GM23248 (cell line): ENCODE results near the gene RAPGEF4. TPM values are rescaled to one million over a fixed set of nuclear protein-coding genes. Genes with fewer than 3 reads are reported as not detected.
"Not testable (repeated sequence)": the region's sequence is repeated elsewhere in the genome, so short reads cannot be mapped to it uniquely, and the experiment has no call there.

ENCODE experiments used
- DNase-seq: peaks from one replicate; pipeline ENCODE4 v3.0.0-alpha.2; 2015
- H2AFZ ChIP-seq: fragments of 200-600 bp; sonication (generic); 2 replicates; pipeline ENCODE4 v1.6.1; 2016; ENCODE audit warnings: antibody characterized with exemption
- H3F3A ChIP-seq: fragments of 200-600 bp; sonication (generic); 2 replicates; pipeline ENCODE4 v1.6.1; 2016; ENCODE audit warnings: mild to moderate bottlenecking, antibody characterized with exemption, mixed run types; ENCODE audit not compliant: insufficient read depth
- H3K27ac ChIP-seq: fragments of 200-600 bp; sonication (generic); 2 replicates; pipeline ENCODE4 v1.5.1; 2016; ENCODE audit warnings: mild to moderate bottlenecking
- H3K27me3 ChIP-seq: fragments of 200-600 bp; sonication (generic); replicated peaks from 2 replicates; pipeline ENCODE4 v1.6.1; 2016; ENCODE audit warnings: mild to moderate bottlenecking; ENCODE audit not compliant: insufficient read depth
- H3K36me3 ChIP-seq: fragments of 200-600 bp; sonication (generic); 2 replicates; pipeline ENCODE4 v1.6.1; 2016; ENCODE audit warnings: low read depth, mild to moderate bottlenecking
- H3K4me1 ChIP-seq: fragments of 200-600 bp; sonication (generic); 2 replicates; pipeline ENCODE4 v1.6.1; 2016; ENCODE audit warnings: mild to moderate bottlenecking; ENCODE audit not compliant: insufficient read depth
- H3K4me2 ChIP-seq: fragments of 200-600 bp; sonication (generic); one replicate; pipeline ENCODE4 v1.6.1; 2016; ENCODE audit warnings: mild to moderate bottlenecking; ENCODE audit not compliant: unreplicated experiment
- H3K4me3 ChIP-seq: fragments of 200-600 bp; sonication (generic); 2 replicates; pipeline ENCODE4 v1.5.1; 2016; ENCODE audit warnings: mild to moderate bottlenecking
- H3K79me2 ChIP-seq: fragments of 200-600 bp; sonication (generic); 2 replicates; pipeline ENCODE4 v1.6.1; 2016; ENCODE audit warnings: mild to moderate bottlenecking; ENCODE audit not compliant: insufficient read depth
- H3K9ac ChIP-seq: fragments of 200-600 bp; sonication (generic); 2 replicates; pipeline ENCODE4 v1.6.1; 2016; ENCODE audit warnings: mild to moderate bottlenecking
- H3K9me2 ChIP-seq: fragments of 200-600 bp; sonication (generic); 2 replicates; pipeline ENCODE4 v1.6.1; 2016; ENCODE audit warnings: mixed run types, mild to moderate bottlenecking, moderate library complexity; ENCODE audit not compliant: insufficient read depth
- H3K9me3 ChIP-seq: fragments of 200-600 bp; sonication (generic); one replicate; pipeline ENCODE4 v1.6.1; 2017; ENCODE audit warnings: low read depth
- H4K20me1 ChIP-seq: fragments of 200-600 bp; sonication (generic); 2 replicates; pipeline ENCODE4 v1.6.0; 2016; ENCODE audit not compliant: insufficient read depth
- EZH2 ChIP-seq: fragments of 200-600 bp; sonication (generic); IDR thresholded peaks from 2 replicates; pipeline ENCODE4 v1.6.1; 2018; ENCODE audit warnings: antibody characterized with exemption, mild to moderate bottlenecking; ENCODE audit not compliant: insufficient read depth, poor library complexity, severe bottlenecking
- EZH2phosphoT487 ChIP-seq: fragments of 200-600 bp; sonication (generic); IDR thresholded peaks from 2 replicates; pipeline ENCODE4 v1.6.1; 2018; ENCODE audit warnings: antibody characterized with exemption, moderate library complexity, mild to moderate bottlenecking, low read depth; ENCODE audit not compliant: insufficient read depth
- WGBS, 2 experiments: methylation state at CpG; one replicate each; pipeline ENCODE4 v1.1.6; 2015 to 2017; ENCODE audit warnings: low lambda C conversion rate in 2 of 2, low coverage in 1 of 2; ENCODE audit errors: missing lambda C conversion rate in 2 of 2; 5-methylcytosine and 5-hydroxymethylcytosine counted together
- in situ Hi-C: fragments of 300-500 bp; cut with MboI; formaldehyde crosslinking; loops from 2 replicates; pipeline ENCODE4 v1.15.0; 2020
- polyA plus RNA-seq: library from polyadenylated mRNA; unstranded; fragments of >200 nt; fragmentation: Nextera tagmentation; extraction: Ambion mirVana; gene quantifications from 2 replicates; pipeline ENCODE4 v1.2.1, GENCODE V29; 2016
- total RNA-seq: library from RNA; depleted of rRNA; stranded (reverse); fragments of >200 nt; shearing (Covaris generic); gene quantifications from 2 replicates; pipeline ENCODE4 v1.2.3, GENCODE V29; 2014

The RAPGEF4 gene
- total and polyA plus RNA-seq, 2 experiments from 2014 or later: 2.2 TPM; not detected in 1

DNA sequence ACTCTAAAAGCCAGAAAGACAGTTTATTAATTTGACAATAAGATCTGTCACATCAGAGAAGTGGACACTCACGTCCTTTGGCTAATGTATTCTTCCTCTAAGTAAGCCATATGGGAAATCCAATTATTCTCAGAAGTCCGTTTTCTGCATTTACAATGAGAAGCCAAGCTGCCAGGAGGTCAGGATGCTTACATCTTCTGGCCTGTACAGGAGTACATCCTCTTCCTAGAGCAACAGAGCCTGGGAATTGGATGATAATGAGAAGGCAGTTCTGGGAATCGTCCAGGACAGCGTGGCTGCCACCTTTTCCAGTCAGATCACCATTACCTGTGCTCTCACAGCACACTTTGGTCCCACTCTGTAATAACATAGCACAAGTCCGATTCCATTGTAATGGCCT, 5.2 kb downstream of the RAPGEF4 start:
- TF ChIP-seq EZH2phosphoT487 (no peak), EZH2 (no peak)
- in situ Hi-C loops: no loop called here

DNA sequence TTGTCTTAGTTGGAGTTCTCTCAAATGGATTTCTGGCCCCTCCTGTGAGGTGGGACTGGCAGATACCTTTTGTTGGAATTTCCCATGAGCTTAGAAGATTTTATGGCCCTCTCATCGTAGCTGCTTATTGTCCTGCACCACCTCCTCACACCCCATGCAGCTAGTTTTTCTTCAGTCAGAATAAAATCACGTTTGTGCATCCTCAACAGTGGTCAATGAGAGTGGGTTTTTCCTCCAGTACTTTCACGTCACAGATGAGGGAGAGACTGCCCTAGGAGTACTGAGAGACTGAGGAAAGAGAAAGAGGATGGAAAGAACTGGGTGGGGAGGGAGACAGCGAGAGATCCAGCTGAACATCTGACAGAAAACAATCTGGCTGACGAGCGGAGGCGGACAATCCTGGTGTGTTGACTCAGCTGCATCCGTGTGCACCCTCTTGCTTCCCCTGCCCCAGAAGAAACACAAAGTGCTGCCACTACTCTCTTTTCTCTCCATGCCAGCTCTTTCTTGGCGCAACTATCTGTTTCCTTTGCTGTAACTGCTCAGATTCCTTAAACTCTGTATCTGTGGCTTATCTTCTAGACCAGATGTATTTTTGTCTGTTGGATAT, 7.4 kb downstream of the RAPGEF4 start:
- no peak for DNase-seq
- TF ChIP-seq EZH2 (no peak), EZH2phosphoT487 (no peak)
- Histone ChIP-seq H3K79me2 (no peaks in the 10 kb centered on the region), H3K9me2 (no peaks in the 10 kb centered on the region), H3K27ac (no peak overlapping the region), H3F3A (no peaks in the 10 kb centered on the region), H2AFZ (no peak overlapping the region), H3K36me3 (no peaks in the 10 kb centered on the region), H3K4me3 (no peak overlapping the region), H4K20me1 (no peaks in the 10 kb centered on the region), H3K9me3 (peaks cover 4% of the 10 kb centered on the region), H3K4me1 (no peaks in the 10 kb centered on the region), H3K27me3 (no peaks in the 10 kb centered on the region), H3K9ac (no peak overlapping the region), H3K4me2 (no peak overlapping the region)
- WGBS, 2 experiments: 66 to 71% methylated on average over 9 of the region's 9 CpGs
- in situ Hi-C loops: no loop called here

More for the DNA sequence above, 5.2 kb downstream of the RAPGEF4 start:
- H3F3A ChIP-seq: no peaks in the 10 kb centered on the region
- no peaks in the 10 kb centered on the region for H4K20me1 ChIP-seq
- WGBS, 2 experiments: 61 to 66% methylated on average over 5 of the region's 5 CpGs
- no peak for DNase-seq
- no peak overlapping the region for H3K4me3 ChIP-seq
- H3K27ac ChIP-seq: no peak overlapping the region
- peaks cover 4% of the 10 kb centered on the region for H3K9me3 ChIP-seq
- H3K9me2 ChIP-seq: no peaks in the 10 kb centered on the region
- no peaks in the 10 kb centered on the region for H3K4me1 ChIP-seq
- H3K4me2 ChIP-seq: no peak overlapping the region
- H2AFZ ChIP-seq: no peak overlapping the region
- H3K36me3 ChIP-seq: no peaks in the 10 kb centered on the region
- H3K27me3 ChIP-seq: peaks cover 12% of the 10 kb centered on the region; the same call in 1 of the 2 replicates
- H3K9ac ChIP-seq: no peak overlapping the region
- no peaks in the 10 kb centered on the region for H3K79me2 ChIP-seq

DNA sequence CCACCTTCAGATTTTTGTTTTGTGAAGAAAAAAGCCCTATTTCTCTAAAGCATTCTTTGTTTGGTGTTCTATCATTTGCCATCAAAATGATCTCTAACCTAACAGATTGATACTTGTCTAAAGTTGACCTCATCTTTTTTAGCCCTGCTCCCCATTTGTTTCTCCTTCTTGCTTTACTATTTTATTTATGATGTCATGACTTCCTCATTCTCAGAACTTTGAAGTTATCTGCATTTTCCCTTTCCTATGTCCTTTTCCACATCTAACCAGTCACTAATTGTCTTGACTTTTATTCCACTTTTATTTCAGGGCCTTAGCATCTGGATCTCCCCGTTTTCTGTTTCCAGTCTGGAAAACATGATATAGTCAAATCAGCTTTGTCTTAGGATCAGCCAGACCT, 8.3 kb downstream of the RAPGEF4 start:
- Histone ChIP-seq H3K9me3 (peaks cover 4% of the 10 kb centered on the region), H3K4me3 (no peak overlapping the region), H2AFZ (no peak overlapping the region), H3K79me2 (no peaks in the 10 kb centered on the region), H3K27me3 (no peaks in the 10 kb centered on the region), H3K4me2 (no peak overlapping the region), H4K20me1 (no peaks in the 10 kb centered on the region), H3K36me3 (no peaks in the 10 kb centered on the region), H3K9me2 (no peaks in the 10 kb centered on the region), H3K27ac (no peak overlapping the region), H3K9ac (no peak overlapping the region), H3F3A (no peaks in the 10 kb centered on the region), H3K4me1 (no peaks in the 10 kb centered on the region)
- DNase-seq: no peak
- in situ Hi-C loops: no loop called here
- 52 to 71% methylated on average over 1 of the region's 1 CpG for WGBS, 2 experiments
- TF ChIP-seq EZH2 (no peak), EZH2phosphoT487 (no peak)

DNA sequence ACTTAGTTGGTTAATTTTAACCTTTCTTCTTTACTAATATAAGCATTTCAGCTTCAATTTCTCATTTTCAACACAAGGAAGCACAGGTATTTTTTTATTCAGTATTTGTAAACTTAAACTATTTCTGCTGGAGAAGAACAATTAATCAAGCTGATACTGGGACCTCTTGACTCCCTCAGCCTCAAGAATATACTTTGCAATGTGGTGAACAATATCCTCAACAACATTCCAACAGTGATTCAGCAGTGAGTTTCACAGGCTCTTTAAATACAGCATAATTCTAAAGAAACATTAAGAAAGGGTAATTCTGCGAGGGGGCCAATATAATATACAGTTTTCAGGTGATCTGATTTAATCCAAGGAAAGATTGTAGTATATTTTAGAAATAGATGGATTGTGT, 10.0 kb downstream of the RAPGEF4 start:
- H3K36me3 ChIP-seq: no peaks in the 10 kb centered on the region
- DNase-seq: peak; percentile 36
- TF ChIP-seq EZH2 (no peak), EZH2phosphoT487 (no peak)
- no peak overlapping the region for H3K9ac ChIP-seq
- H3K4me3 ChIP-seq: no peak overlapping the region
- H3K4me2 ChIP-seq: no peak overlapping the region
- 63 to 72% methylated on average over 1 of the region's 1 CpG for WGBS, 2 experiments
- no peaks in the 10 kb centered on the region for H4K20me1 ChIP-seq
- no peaks in the 10 kb centered on the region for H3K4me1 ChIP-seq
- H3K9me2 ChIP-seq: no peaks in the 10 kb centered on the region
- in situ Hi-C loops: no loop called here
- H2AFZ ChIP-seq: no peak overlapping the region
- no peaks in the 10 kb centered on the region for H3K79me2 ChIP-seq
- H3F3A ChIP-seq: no peaks in the 10 kb centered on the region
- peaks cover 4% of the 10 kb centered on the region for H3K9me3 ChIP-seq
- H3K27me3 ChIP-seq: no peaks in the 10 kb centered on the region
- H3K27ac ChIP-seq: no peak overlapping the region

DNA sequence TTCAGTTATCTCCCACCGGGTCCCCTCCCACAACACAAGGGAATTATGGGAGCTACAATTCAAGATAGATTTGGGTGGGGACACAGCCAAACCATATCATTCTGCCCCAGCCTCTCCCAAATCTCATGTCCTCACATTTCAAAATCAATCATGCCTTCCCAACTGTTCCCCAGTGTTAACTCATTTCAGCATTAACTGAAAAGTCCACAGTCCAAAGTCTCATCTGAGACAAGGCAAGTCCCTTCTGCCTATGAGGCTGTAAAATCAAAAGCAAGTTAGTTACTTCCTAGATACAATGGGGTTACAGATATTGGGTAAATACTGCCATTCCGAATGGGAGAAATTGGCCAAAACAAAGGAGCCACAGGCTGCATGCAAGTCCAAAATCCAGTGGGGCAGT, 12.9 kb downstream of the RAPGEF4 start:
- WGBS, 2 experiments: 32 to 44% methylated on average over 2 of the region's 2 CpGs
- H3K9ac ChIP-seq, H4K20me1 ChIP-seq, H3K4me3 ChIP-seq, H3F3A ChIP-seq, DNase-seq, H2AFZ ChIP-seq, H3K27me3 ChIP-seq, H3K27ac ChIP-seq, H3K79me2 ChIP-seq, H3K9me2 ChIP-seq, H3K4me2 ChIP-seq, H3K4me1 ChIP-seq, in situ Hi-C loops, H3K36me3 ChIP-seq, H3K9me3 ChIP-seq: not testable (repeated sequence)
